Liver (tissue), 9 donors: Measurements from ENCODE around the gene TRABD. TPM values are rescaled to one million over a fixed set of nuclear protein-coding genes. Genes with fewer than 3 reads are reported as not detected.

Experiments used
- DNase-seq: peaks from one replicate; pipeline ENCODE4 v3.0.0-alpha.2; 2017; ENCODE audit warnings: low spot score
- H3K27ac ChIP-seq, 2 donors: one replicate each; pipeline ENCODE4 v1.7.0; 2013; ENCODE audit warnings: inconsistent platforms in 2 of 2, low read length in 2 of 2, control low read depth in 1 of 2, low read depth in 1 of 2, mild to moderate bottlenecking in 1 of 2
- H3K27me3 ChIP-seq, 4 donors: one replicate each; pipeline versions ENCODE4 v1.6.1 to v1.7.0; 2013; ENCODE audit warnings: low read length in 3 of 4, inconsistent platforms in 1 of 4, mild to moderate bottlenecking in 1 of 4, moderate library complexity in 1 of 4; ENCODE audit not compliant: control insufficient read depth in 4 of 4, insufficient read depth in 4 of 4
- H3K36me3 ChIP-seq, 4 donors: one replicate each; pipeline versions ENCODE4 v1.6.1 to v1.7.0; 2013; ENCODE audit warnings: low read length in 3 of 4, mild to moderate bottlenecking in 3 of 4, low read depth in 1 of 4, moderate library complexity in 1 of 4; ENCODE audit not compliant: control insufficient read depth in 4 of 4, insufficient read depth in 3 of 4
- H3K4me1 ChIP-seq, 4 donors: one replicate each; pipeline versions ENCODE4 v1.6.1 to v1.7.0; 2013; ENCODE audit warnings: low read length in 3 of 4, mild to moderate bottlenecking in 3 of 4, moderate library complexity in 1 of 4; ENCODE audit not compliant: control insufficient read depth in 4 of 4, insufficient read depth in 4 of 4
- H3K4me3 ChIP-seq, 3 donors: one replicate each; pipeline versions ENCODE4 v1.6.1 to v1.7.0; 2013; ENCODE audit warnings: low read length in 3 of 3, control low read depth in 1 of 3, low read depth in 1 of 3, mild to moderate bottlenecking in 1 of 3
- H3K9ac ChIP-seq, 2 donors: one replicate each; pipeline ENCODE4 v1.7.0; 2013; ENCODE audit warnings: low read length in 2 of 2, mild to moderate bottlenecking in 2 of 2, moderate library complexity in 2 of 2, control low read depth in 1 of 2, low read depth in 1 of 2
- H3K9me3 ChIP-seq, 4 donors: one replicate each; pipeline versions ENCODE4 v1.6.1 to v1.7.0; 2013; ENCODE audit warnings: low read length in 3 of 4; ENCODE audit not compliant: control insufficient read depth in 4 of 4
- FOXA1 ChIP-seq: IDR thresholded peaks from 2 replicates; pipeline ENCODE4 v1.6.1; 2016; ENCODE audit warnings: antibody characterized with exemption
- FOXA2 ChIP-seq: IDR thresholded peaks from 2 replicates; pipeline ENCODE4 v1.6.1; 2016; ENCODE audit warnings: antibody characterized with exemption
- GABPA ChIP-seq, 2 donors: IDR thresholded peaks in 1 of 2; conservative IDR thresholded peaks in 1 of 2; 2 replicates each; pipeline ENCODE4 v1.6.1; 2016; ENCODE audit warnings: antibody characterized with exemption in 2 of 2, mild to moderate bottlenecking in 1 of 2, moderate library complexity in 1 of 2
- HNF4A ChIP-seq, 2 donors: conservative IDR thresholded peaks; 2 replicates each; pipeline ENCODE4 v1.6.1; 2016; ENCODE audit warnings: antibody characterized with exemption in 2 of 2, mild to moderate bottlenecking in 2 of 2
- HNF4G ChIP-seq: IDR thresholded peaks from 2 replicates; pipeline ENCODE4 v1.6.1; 2016; ENCODE audit warnings: antibody characterized with exemption
- JUND ChIP-seq, 2 donors: IDR thresholded peaks; 2 replicates each; pipeline ENCODE4 v1.6.1; 2016; ENCODE audit warnings: antibody characterized with exemption in 2 of 2
- NR2F2 ChIP-seq: IDR thresholded peaks from 2 replicates; pipeline ENCODE4 v1.6.1; 2016; ENCODE audit warnings: antibody characterized with exemption
- RAD21 ChIP-seq, 2 donors: IDR thresholded peaks; 2 replicates each; pipeline ENCODE4 v1.6.1; 2016; ENCODE audit warnings: antibody characterized with exemption in 2 of 2, mild to moderate bottlenecking in 2 of 2
- RXRA ChIP-seq, 2 donors: IDR thresholded peaks; 2 replicates each; pipeline ENCODE4 v1.6.1; 2017 to 2018; ENCODE audit warnings: antibody characterized with exemption in 2 of 2, mild to moderate bottlenecking in 1 of 2
- SP1 ChIP-seq: IDR thresholded peaks from 2 replicates; pipeline ENCODE4 v1.6.1; 2018; ENCODE audit warnings: antibody characterized with exemption, mild to moderate bottlenecking
- TAF1 ChIP-seq: conservative IDR thresholded peaks from 2 replicates; pipeline ENCODE4 v1.6.1; 2016; ENCODE audit warnings: antibody characterized with exemption, mild to moderate bottlenecking
- YY1 ChIP-seq: IDR thresholded peaks from 2 replicates; pipeline ENCODE4 v1.6.1; 2016; ENCODE audit warnings: antibody characterized with exemption, mild to moderate bottlenecking
- WGBS: extraction: QIAGEN DNeasy Blood & Tissue Kit; methylation state at CpG from one replicate; pipeline ENCODE4 v1.1.7; 2013; 5-methylcytosine and 5-hydroxymethylcytosine counted together
- polyA plus RNA-seq, 2 donors: library from polyadenylated mRNA; stranded (reverse) in 1 of 2; unstranded in 1 of 2; fragments of 200-250 nt in 1 of 2; fragments of >200 nt in 1 of 2; fragmentation: Nextera tagmentation in 1 of 2; extraction: Ambion mirVana in 1 of 2; gene quantifications; one replicate each; pipeline versions ENCODE4 v1.2.1 to v1.2.3, GENCODE V29; 2013 to 2015
- total RNA-seq, 2 donors: library from RNA; depleted of rRNA; stranded (reverse); fragments of >200 nt; gene quantifications; one replicate each; pipeline ENCODE4 v1.2.3, GENCODE V29; 2014
- TF ChIP-seq, protein P1 (sequence below): IDR thresholded peaks from 2 replicates; pipeline ENCODE4 v1.6.1; 2016; ENCODE audit warnings: antibody characterized with exemption
- TF ChIP-seq, protein P2 (sequence below): fragments of 150-350 bp; IDR thresholded peaks from 2 replicates; pipeline ENCODE4 v1.5.1; 2017; ENCODE audit warnings: improper control_type of control experiment, low read depth, low read length; ENCODE audit not compliant: missing input control
- TF ChIP-seq, protein P3 (sequence below): IDR thresholded peaks from 2 replicates; pipeline ENCODE4 v1.6.1; 2016; ENCODE audit warnings: antibody characterized with exemption
- TF ChIP-seq, protein P4 (sequence below): IDR thresholded peaks from 2 replicates; pipeline ENCODE4 v1.6.1; 2016; ENCODE audit warnings: antibody characterized with exemption
- TF ChIP-seq, protein P5 (sequence below): IDR thresholded peaks from 2 replicates; pipeline ENCODE4 v1.6.1; 2016; ENCODE audit warnings: antibody characterized with exemption, mild to moderate bottlenecking
- donor health status: healthy.
- donor health status: healthy.
- donor health status: healthy.
- donor health status: healthy.
- donor health status: healthy.

TRABD gene
- total and polyA plus RNA-seq, 4 donors: 10.5 to 29.7 (median 16.4) TPM

DNA sequence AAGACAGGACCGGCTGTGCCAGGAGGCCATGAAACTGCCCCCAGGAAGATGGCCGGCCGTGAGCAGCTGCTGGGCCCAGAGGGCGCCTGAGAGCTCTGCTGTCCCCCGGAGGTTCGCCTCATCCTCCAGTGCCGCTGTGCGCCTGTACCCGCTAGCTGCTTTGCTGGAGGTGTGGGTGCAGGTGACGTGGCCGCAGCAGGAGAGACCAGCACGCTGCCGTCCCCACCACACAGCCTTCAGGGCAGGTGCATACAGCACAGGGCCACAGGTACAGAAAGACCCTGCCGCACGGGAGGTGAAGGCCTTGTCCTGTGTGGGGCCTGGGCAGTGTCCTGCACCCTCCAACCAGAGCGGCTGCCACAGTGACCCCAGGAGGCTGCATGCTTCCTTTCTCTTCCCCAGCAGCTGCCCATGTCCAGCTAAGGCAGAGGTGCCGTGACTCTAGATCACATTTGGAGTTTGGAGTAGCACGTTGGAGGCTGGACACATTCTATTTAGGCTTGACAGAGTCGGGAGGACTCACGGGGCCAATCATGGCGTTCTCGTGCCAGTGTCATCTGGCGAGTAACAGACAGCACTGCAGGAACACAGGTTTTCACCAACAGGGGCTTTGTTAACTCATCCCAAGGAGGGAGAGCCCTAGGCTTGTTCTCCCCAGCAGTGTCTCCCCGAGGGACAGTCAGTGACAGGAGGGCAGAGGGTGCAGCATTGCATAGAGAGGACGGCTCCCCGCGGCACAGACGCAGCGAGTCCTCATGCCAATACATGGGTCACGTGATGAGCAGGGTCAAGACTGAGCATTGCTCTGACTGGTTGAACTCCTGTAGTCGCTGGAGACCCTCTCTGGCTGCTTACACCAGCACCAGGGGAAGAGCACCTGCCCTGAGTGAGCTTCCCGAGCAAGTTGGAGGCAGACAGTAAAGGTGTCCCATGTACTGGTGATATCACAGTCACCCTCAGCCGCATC lies 33.9 kb upstream of the TRABD start:
- Histone ChIP-seq H3K27ac (no peak overlapping the region), H3K4me3 (no peak overlapping the region), H3K9ac (no peak overlapping the region), H3K36me3 (no peaks in the 10 kb centered on the region), H3K9me3 (no peaks in the 10 kb centered on the region), H3K27me3 (no peaks in the 10 kb centered on the region), H3K4me1 (peaks cover 2 to 20% (median 16%) of the 10 kb centered on the region in 4 donors)
- DNase-seq: no peak
- TF ChIP-seq JUND (IDR thresholded peaks at IDR 0.05) (no peak), FOXA2 (no peak), YY1 (no peak), SP1 (no peak), RXRA (IDR thresholded peaks at IDR 0.05) (no peak)
- TF ChIP-seq, protein P1, sequence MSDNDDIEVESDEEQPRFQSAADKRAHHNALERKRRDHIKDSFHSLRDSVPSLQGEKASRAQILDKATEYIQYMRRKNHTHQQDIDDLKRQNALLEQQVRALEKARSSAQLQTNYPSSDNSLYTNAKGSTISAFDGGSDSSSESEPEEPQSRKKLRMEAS: no peak
- TF ChIP-seq, protein P2, sequence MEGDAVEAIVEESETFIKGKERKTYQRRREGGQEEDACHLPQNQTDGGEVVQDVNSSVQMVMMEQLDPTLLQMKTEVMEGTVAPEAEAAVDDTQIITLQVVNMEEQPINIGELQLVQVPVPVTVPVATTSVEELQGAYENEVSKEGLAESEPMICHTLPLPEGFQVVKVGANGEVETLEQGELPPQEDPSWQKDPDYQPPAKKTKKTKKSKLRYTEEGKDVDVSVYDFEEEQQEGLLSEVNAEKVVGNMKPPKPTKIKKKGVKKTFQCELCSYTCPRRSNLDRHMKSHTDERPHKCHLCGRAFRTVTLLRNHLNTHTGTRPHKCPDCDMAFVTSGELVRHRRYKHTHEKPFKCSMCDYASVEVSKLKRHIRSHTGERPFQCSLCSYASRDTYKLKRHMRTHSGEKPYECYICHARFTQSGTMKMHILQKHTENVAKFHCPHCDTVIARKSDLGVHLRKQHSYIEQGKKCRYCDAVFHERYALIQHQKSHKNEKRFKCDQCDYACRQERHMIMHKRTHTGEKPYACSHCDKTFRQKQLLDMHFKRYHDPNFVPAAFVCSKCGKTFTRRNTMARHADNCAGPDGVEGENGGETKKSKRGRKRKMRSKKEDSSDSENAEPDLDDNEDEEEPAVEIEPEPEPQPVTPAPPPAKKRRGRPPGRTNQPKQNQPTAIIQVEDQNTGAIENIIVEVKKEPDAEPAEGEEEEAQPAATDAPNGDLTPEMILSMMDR: no peak
- 88% methylated on average over 33 of the region's 33 CpGs for WGBS

DNA sequence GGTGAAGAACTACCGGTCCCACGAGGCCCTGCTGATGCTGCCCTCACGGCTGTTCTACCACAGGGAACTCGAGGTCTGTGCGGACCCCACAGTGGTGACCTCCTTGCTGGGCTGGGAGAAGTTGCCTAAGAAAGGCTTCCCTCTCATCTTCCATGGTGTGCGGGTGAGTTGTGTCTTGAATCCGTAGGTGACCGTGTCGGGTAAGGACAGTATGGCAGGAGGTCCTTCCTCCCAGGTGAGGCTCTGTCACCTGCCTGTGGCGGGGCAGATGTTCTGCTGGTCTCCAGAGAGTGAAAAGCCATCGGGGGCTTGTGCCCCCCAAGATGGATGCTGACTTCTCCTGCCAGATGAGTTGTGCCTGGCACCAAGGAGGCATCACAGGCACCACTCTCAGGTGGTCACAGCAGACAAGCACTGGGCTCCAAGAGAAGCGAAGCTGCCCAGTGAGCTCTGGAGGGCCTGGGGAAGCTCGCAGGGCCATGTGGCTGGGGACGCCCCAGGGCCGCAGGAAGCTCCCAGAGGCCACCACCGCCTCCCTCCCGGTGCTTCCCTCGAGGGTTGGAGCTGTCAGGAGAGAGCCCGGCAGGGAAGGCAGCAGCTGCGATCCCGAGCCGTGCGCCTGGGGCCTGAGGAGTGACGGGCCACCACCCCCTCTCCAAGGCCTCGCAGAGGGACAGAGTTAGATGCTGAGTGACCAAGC lies 32.5 kb upstream of the TRABD start:
- TF ChIP-seq, protein P3, sequence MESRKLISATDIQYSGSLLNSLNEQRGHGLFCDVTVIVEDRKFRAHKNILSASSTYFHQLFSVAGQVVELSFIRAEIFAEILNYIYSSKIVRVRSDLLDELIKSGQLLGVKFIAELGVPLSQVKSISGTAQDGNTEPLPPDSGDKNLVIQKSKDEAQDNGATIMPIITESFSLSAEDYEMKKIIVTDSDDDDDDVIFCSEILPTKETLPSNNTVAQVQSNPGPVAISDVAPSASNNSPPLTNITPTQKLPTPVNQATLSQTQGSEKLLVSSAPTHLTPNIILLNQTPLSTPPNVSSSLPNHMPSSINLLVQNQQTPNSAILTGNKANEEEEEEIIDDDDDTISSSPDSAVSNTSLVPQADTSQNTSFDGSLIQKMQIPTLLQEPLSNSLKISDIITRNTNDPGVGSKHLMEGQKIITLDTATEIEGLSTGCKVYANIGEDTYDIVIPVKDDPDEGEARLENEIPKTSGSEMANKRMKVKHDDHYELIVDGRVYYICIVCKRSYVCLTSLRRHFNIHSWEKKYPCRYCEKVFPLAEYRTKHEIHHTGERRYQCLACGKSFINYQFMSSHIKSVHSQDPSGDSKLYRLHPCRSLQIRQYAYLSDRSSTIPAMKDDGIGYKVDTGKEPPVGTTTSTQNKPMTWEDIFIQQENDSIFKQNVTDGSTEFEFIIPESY: no peak
- no peak for TF ChIP-seq TAF1
- no peak for TF ChIP-seq SP1
- TF ChIP-seq JUND (IDR thresholded peaks at IDR 0.05): no peak
- TF ChIP-seq YY1: no peak
- no peak for TF ChIP-seq FOXA1
- TF ChIP-seq, protein P2: no peak
- no peak for TF ChIP-seq FOXA2
- TF ChIP-seq GABPA (IDR thresholded peaks at IDR 0.05 in 1 of 2, conservative IDR thresholded peaks at IDR 0.05 in 1 of 2): no peak
- TF ChIP-seq RAD21 (IDR thresholded peaks at IDR 0.05): no peak
- no peak for TF ChIP-seq NR2F2
- no peak for TF ChIP-seq HNF4G
- TF ChIP-seq, protein P1: no peak
- TF ChIP-seq RXRA (IDR thresholded peaks at IDR 0.05): no peak
- TF ChIP-seq, protein P4, sequence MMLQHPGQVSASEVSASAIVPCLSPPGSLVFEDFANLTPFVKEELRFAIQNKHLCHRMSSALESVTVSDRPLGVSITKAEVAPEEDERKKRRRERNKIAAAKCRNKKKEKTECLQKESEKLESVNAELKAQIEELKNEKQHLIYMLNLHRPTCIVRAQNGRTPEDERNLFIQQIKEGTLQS: no peak
- TF ChIP-seq, protein P5, sequence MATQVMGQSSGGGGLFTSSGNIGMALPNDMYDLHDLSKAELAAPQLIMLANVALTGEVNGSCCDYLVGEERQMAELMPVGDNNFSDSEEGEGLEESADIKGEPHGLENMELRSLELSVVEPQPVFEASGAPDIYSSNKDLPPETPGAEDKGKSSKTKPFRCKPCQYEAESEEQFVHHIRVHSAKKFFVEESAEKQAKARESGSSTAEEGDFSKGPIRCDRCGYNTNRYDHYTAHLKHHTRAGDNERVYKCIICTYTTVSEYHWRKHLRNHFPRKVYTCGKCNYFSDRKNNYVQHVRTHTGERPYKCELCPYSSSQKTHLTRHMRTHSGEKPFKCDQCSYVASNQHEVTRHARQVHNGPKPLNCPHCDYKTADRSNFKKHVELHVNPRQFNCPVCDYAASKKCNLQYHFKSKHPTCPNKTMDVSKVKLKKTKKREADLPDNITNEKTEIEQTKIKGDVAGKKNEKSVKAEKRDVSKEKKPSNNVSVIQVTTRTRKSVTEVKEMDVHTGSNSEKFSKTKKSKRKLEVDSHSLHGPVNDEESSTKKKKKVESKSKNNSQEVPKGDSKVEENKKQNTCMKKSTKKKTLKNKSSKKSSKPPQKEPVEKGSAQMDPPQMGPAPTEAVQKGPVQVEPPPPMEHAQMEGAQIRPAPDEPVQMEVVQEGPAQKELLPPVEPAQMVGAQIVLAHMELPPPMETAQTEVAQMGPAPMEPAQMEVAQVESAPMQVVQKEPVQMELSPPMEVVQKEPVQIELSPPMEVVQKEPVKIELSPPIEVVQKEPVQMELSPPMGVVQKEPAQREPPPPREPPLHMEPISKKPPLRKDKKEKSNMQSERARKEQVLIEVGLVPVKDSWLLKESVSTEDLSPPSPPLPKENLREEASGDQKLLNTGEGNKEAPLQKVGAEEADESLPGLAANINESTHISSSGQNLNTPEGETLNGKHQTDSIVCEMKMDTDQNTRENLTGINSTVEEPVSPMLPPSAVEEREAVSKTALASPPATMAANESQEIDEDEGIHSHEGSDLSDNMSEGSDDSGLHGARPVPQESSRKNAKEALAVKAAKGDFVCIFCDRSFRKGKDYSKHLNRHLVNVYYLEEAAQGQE: no peak
- TF ChIP-seq HNF4A (conservative IDR thresholded peaks at IDR 0.05): no peak
- Histone ChIP-seq H3K27ac (no peak overlapping the region), H3K36me3 (no peaks in the 10 kb centered on the region), H3K9me3 (no peaks in the 10 kb centered on the region), H3K9ac (no peak overlapping the region), H3K4me1 (peaks cover 0 to 8% (median 6%) of the 10 kb centered on the region in 4 donors), H3K4me3 (no peak overlapping the region), H3K27me3 (no peaks in the 10 kb centered on the region)
- 92% methylated on average over 25 of the region's 25 CpGs for WGBS
- DNase-seq: no peak
